K562 (cell line): ENCODE results near the gene BASP1. TPM values are rescaled to one million over a fixed set of nuclear protein-coding genes. Genes with fewer than 3 reads are reported as not detected.

ENCODE experiments used
- ATAC-seq: fragments of 200-7000 bp; cut with Tn5 transposase; 3 replicates; pipeline ENCODE4 v1.9.1; 2020; ENCODE audit warnings: moderate library complexity
- BruUV-seq: library from RNA; stranded (reverse); fragments of 400-500 nt; replicated peaks from 2 replicates; lab custom pipeline; 2021; lab: Mats Ljungman, UMichigan
- CTCF ChIA-PET: fragments of 300-600 bp; formaldehyde crosslinking; extraction: SDS; loops from one replicate; lab custom pipeline; 2021; ENCODE audit warnings: low intra/inter-chr PET ratio; lab: Yijun Ruan, JAX
- POLR2A ChIA-PET: fragments of 300-600, 350-650 bp; sonication (Branson Sonifier 250); formaldehyde crosslinking; extraction: SDS; loops from one replicate; lab custom pipeline; 2021; ENCODE audit warnings: antibody characterized with exemption, inconsistent platforms; lab: Yijun Ruan, JAX
- DNase-seq, 4 experiments: peaks; one replicate each; pipeline versions ENCODE4 v3.0.0 to v3.0.0-alpha.2; 2011 to 2018; ENCODE audit warnings: low spot score in 3 of 4, mixed read lengths in 3 of 4; ENCODE audit errors: extremely low read depth in 1 of 4
- FAIRE-seq: peaks from 2 replicates; lab custom pipeline; 2011; peaks lifted over from hg19 to GRCh38; lab: Jason Lieb, UNC
- H2AFZ ChIP-seq: 2 replicates; pipeline ENCODE4 v1.6.0; 2011; ENCODE audit warnings: low read depth, low read length, control low read depth, inconsistent platforms
- H3K27ac ChIP-seq: fragments of 200-600 bp; 3 replicates; pipeline ENCODE4 v1.8.0; 2011; ENCODE audit warnings: low read depth, mild to moderate bottlenecking, control low read depth, inconsistent platforms, low read length, moderate library complexity, mixed read lengths; ENCODE audit errors: extremely low read depth
- H3K27me3 ChIP-seq, 2 experiments: fragments of 300-600 bp in 1 of 2; 2 replicates in 1 of 2; 3 replicates in 1 of 2; pipeline versions ENCODE4 v1.6.0 to v1.8.0; 2011; ENCODE audit warnings: inconsistent platforms in 2 of 2, low read length in 2 of 2, mild to moderate bottlenecking in 1 of 2, mixed read lengths in 1 of 2, moderate library complexity in 1 of 2; ENCODE audit not compliant: control insufficient read depth in 2 of 2, insufficient read depth in 2 of 2
- H3K36me3 ChIP-seq: fragments of 300-600 bp; 3 replicates; pipeline ENCODE4 v1.8.0; 2011; ENCODE audit warnings: mild to moderate bottlenecking, low read length, inconsistent platforms; ENCODE audit not compliant: control insufficient read depth, insufficient read depth
- H3K4me1 ChIP-seq, 2 experiments: fragments of 200-600 bp in 1 of 2; replicated peaks in 1 of 2; 2 replicates in 1 of 2; 3 replicates in 1 of 2; pipeline versions ENCODE4 v1.5.1 to v1.8.0; 2011; ENCODE audit warnings: inconsistent platforms in 2 of 2, low read length in 2 of 2, mild to moderate bottlenecking in 1 of 2, mixed read lengths in 1 of 2, moderate library complexity in 1 of 2; ENCODE audit not compliant: control insufficient read depth in 2 of 2, insufficient read depth in 2 of 2
- H3K4me2 ChIP-seq: 2 replicates; pipeline ENCODE4 v1.6.1; 2011; ENCODE audit warnings: low read length, control low read depth, inconsistent platforms, mixed read lengths; ENCODE audit not compliant: insufficient read depth
- H3K4me3 ChIP-seq: fragments of 200-600 bp; sonication (generic), shearing (Covaris generic); 2 replicates; pipeline ENCODE4 v1.5.1; 2016; ENCODE audit warnings: control low read depth, inconsistent platforms
- H3K79me2 ChIP-seq: fragments of 200-600 bp; 3 replicates; pipeline ENCODE4 v1.8.0; 2011; ENCODE audit warnings: low read length, inconsistent platforms; ENCODE audit not compliant: control insufficient read depth, insufficient read depth
- H3K9ac ChIP-seq, 2 experiments: 2 replicates each; pipeline versions ENCODE4 v1.6.0 to v1.6.1; 2011; ENCODE audit warnings: low read depth in 2 of 2, low read length in 2 of 2, control low read depth in 1 of 2, inconsistent platforms in 1 of 2, mild to moderate bottlenecking in 1 of 2, mixed read lengths in 1 of 2; ENCODE audit not compliant: insufficient read depth in 1 of 2
- H3K9me1 ChIP-seq: one replicate; pipeline ENCODE4 v1.6.0; 2011; ENCODE audit warnings: inconsistent platforms, mild to moderate bottlenecking, low read length, moderate library complexity; ENCODE audit not compliant: control insufficient read depth, insufficient read depth
- H3K9me3 ChIP-seq: replicated peaks from 2 replicates; pipeline ENCODE4 v1.5.1; 2011; ENCODE audit warnings: low read depth, low read length, inconsistent platforms; ENCODE audit not compliant: control insufficient read depth, insufficient read depth
- H4K20me1 ChIP-seq: replicated peaks from 2 replicates; pipeline ENCODE4 v1.6.1; 2011; ENCODE audit warnings: low read length, inconsistent platforms, mixed read lengths; ENCODE audit not compliant: control insufficient read depth, insufficient read depth
- MYC ChIP-seq, 2 experiments: fragments of 250-450 bp in 1 of 2; sonication (Bioruptor Pico) in 1 of 2; IDR thresholded peaks; 2 replicates each; pipeline versions ENCODE4 v1.5.1 to v1.6.1; 2012 to 2021; ENCODE audit warnings: low read depth in 2 of 2, borderline replicate concordance in 1 of 2, improper control_type of control experiment in 1 of 2, low read length in 1 of 2, mild to moderate bottlenecking in 1 of 2, moderate library complexity in 1 of 2
- TCF3 ChIP-seq: sonication (generic); formaldehyde crosslinking; IDR thresholded peaks from 2 replicates; pipeline ENCODE4 v1.4.0; 2020; ENCODE audit warnings: mild to moderate bottlenecking, missing genetic modification reagents
- TGIF2 ChIP-seq: sonication (generic); formaldehyde crosslinking; IDR thresholded peaks from 2 replicates; pipeline ENCODE4 v1.8.1; 2022; ENCODE audit warnings: mild to moderate bottlenecking, missing genetic modification reagents, moderate library complexity
- THAP7 ChIP-seq: fragments of 250-450 bp; sonication (Bioruptor Pico); IDR thresholded peaks from 2 replicates; pipeline ENCODE4 v1.5.0; 2021
- ZNF133 ChIP-seq: fragments of 250-450 bp; sonication (Bioruptor Pico); IDR thresholded peaks from 2 replicates; pipeline ENCODE4 v1.4.0; 2020; ENCODE audit warnings: mild to moderate bottlenecking
- ZNF134 ChIP-seq: fragments of 250-450 bp; sonication (Bioruptor Pico); conservative IDR thresholded peaks from 2 replicates; pipeline ENCODE4 v1.4.0; 2020
- ZNF41 ChIP-seq: fragments of 250-450 bp; sonication (Bioruptor Pico); conservative IDR thresholded peaks from 2 replicates; pipeline ENCODE4 v1.4.0; 2020; ENCODE audit warnings: mild to moderate bottlenecking
- ZNF586 ChIP-seq: fragments of 450-650 bp; formaldehyde crosslinking; conservative IDR thresholded peaks from 2 replicates; pipeline ENCODE4 v1.4.0; 2020; ENCODE audit warnings: mild to moderate bottlenecking, moderate library complexity
- WGBS: fragments of 100-300 bp; shearing (Covaris generic); methylation state at CpG from one replicate; pipeline ENCODE4 v1.1.6; 2016; ENCODE audit warnings: low coverage, mixed read lengths; ENCODE audit not compliant: insufficient coverage; ENCODE audit errors: missing lambda C conversion rate; 5-methylcytosine and 5-hydroxymethylcytosine counted together
- in situ Hi-C: fragments of 300-500 bp; cut with MboI; formaldehyde crosslinking; loops from 4 replicates; pipeline ENCODE4 v1.15.0; 2018; ENCODE audit warnings: inconsistent platforms, mixed read lengths
- intact Hi-C: fragments of 100-400 bp; cut with micrococcal nuclease; formaldehyde crosslinking; loops from 2 replicates; pipeline ENCODE4 v1.14.2; 2022
- polyA plus RNA-seq, 8 experiments: library from polyadenylated mRNA; depleted of rRNA in 4 of 8; stranded (reverse) in 5 of 8; unstranded in 3 of 8; fragments of >200 nt; fragmentation: Nextera tagmentation in 2 of 8; fragmentation: Illumina TruSeq in 1 of 8; extraction: Ambion mirVana in 2 of 8; extraction: Trizol in 1 of 8; gene quantifications; 2 replicates each; pipeline versions ENCODE4 v1.2.1 to v1.2.3, GENCODE V29; 2011 to 2014; ENCODE audit warnings: inconsistent platforms in 1 of 8, missing spikeins in 1 of 8
- total RNA-seq, 7 experiments: library from RNA; depleted of rRNA in 6 of 7; stranded (reverse); fragments of >200 nt in 6 of 7; fragmentation: Illumina TruSeq in 2 of 7; extraction: Trizol in 2 of 7; gene quantifications; 2 replicates each; pipeline versions ENCODE4 v1.2.1 to v1.2.3, GENCODE V29; 2011 to 2021; ENCODE audit warnings: low replicate concordance in 1 of 7
- TF ChIP-seq, protein P1 (sequence below): fragments of 450-650 bp; IDR thresholded peaks from 2 replicates; pipeline ENCODE4 v1.6.1; 2018; ENCODE audit not compliant: partially characterized antibody
- TF ChIP-seq, protein P2 (sequence below): fragments of 450-650 bp; IDR thresholded peaks from 2 replicates; pipeline ENCODE4 v1.6.1; 2016; ENCODE audit warnings: low read depth, mild to moderate bottlenecking, moderate library complexity

Gene BASP1
- total and polyA plus RNA-seq, 9 of the 15 experiments (the other 6 are each of a cell fraction or from before 2014, with no cell fraction given) = 0.22 TPM; not detected in 8

DNA sequence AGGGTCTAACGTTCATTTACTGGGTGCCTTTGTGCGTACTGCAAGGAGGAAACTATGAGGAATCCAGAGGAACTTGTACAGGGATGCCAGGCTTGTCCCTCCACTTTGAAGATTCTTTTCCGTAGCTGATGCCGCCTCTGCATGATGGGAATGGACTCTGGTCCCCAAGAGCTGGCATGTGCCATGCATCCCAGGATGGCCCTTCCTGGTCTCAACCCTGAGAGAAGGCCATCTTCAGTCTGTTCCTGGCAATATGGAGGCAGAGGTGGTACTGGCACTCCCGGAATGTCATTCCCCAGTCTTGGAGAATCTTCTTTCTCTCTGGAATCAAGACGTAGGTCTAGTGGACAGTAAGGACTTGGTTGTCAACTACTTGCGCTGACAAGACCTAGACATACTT is 61.5 kb downstream of the BASP1 start (continued):
- TF ChIP-seq, protein P1, sequence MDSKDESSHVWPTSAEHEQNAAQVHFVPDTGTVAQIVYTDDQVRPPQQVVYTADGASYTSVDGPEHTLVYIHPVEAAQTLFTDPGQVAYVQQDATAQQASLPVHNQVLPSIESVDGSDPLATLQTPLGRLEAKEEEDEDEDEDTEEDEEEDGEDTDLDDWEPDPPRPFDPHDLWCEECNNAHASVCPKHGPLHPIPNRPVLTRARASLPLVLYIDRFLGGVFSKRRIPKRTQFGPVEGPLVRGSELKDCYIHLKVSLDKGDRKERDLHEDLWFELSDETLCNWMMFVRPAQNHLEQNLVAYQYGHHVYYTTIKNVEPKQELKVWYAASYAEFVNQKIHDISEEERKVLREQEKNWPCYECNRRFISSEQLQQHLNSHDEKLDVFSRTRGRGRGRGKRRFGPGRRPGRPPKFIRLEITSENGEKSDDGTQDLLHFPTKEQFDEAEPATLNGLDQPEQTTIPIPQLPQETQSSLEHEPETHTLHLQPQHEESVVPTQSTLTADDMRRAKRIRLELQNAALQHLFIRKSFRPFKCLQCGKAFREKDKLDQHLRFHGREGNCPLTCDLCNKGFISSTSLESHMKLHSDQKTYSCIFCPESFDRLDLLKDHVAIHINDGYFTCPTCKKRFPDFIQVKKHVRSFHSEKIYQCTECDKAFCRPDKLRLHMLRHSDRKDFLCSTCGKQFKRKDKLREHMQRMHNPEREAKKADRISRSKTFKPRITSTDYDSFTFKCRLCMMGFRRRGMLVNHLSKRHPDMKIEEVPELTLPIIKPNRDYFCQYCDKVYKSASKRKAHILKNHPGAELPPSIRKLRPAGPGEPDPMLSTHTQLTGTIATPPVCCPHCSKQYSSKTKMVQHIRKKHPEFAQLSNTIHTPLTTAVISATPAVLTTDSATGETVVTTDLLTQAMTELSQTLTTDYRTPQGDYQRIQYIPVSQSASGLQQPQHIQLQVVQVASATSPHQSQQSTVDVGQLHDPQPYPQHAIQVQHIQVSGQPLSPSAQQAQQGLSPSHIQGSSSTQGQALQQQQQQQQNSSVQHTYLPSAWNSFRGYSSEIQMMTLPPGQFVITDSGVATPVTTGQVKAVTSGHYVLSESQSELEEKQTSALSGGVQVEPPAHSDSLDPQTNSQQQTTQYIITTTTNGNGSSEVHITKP = no peak

GRCh38 chr5:17279487-17279886 is 62.1 kb downstream of the BASP1 start:
- Histone ChIP-seq H2AFZ (no peak overlapping the region), H3K27me3 (peaks cover 0 to 17% of the 10 kb centered on the region in 2 experiments; a peak in 2 of 5 replicates), H4K20me1 (no peaks in the 10 kb centered on the region), H3K4me1 (peaks cover 0 to 7% of the 10 kb centered on the region in 2 experiments; a peak in 1 of 5 replicates), H3K36me3 (no peaks in the 10 kb centered on the region), H3K79me2 (no peaks in the 10 kb centered on the region), H3K9me1 (no peaks in the 10 kb centered on the region), H3K4me2 (no peak overlapping the region), H3K4me3 (no peak overlapping the region), H3K9me3 (no peaks in the 10 kb centered on the region), H3K9ac (no peak overlapping the region)
- ATAC-seq (no peak), FAIRE-seq (no peak), DNase-seq (no peak)
- in situ Hi-C loops (no loop called here), intact Hi-C loops (no loop called here)
- WGBS = 0% methylated on average over 2 of the region's 2 CpGs
- POLR2A ChIA-PET = no interaction called here
- TF ChIP-seq MYC (IDR thresholded peaks at IDR 0.05; ENCODE audit: low read depth, low read length) = no peak
- no peak for TF ChIP-seq MYC (CRISPR knock-in tag; IDR thresholded peaks at IDR 0.05; ENCODE audit: borderline replicate concordance, low read depth)
- TF ChIP-seq ZNF586 (CRISPR knock-in tag) = no peak
- TF ChIP-seq, protein P2, sequence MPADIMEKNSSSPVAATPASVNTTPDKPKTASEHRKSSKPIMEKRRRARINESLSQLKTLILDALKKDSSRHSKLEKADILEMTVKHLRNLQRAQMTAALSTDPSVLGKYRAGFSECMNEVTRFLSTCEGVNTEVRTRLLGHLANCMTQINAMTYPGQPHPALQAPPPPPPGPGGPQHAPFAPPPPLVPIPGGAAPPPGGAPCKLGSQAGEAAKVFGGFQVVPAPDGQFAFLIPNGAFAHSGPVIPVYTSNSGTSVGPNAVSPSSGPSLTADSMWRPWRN = no peak
- no peak for TF ChIP-seq TCF3 (CRISPR knock-in tag)
- TF ChIP-seq ZNF134 (CRISPR knock-in tag) = no peak
- no peak for TF ChIP-seq ZNF41 (CRISPR knock-in tag)
- TF ChIP-seq ZNF133 (CRISPR knock-in tag) = no peak
- TF ChIP-seq TGIF2 (CRISPR knock-in tag) = no peak
- TF ChIP-seq THAP7 (CRISPR knock-in tag) = no peak
- TF ChIP-seq, all 486 proteins: peak for 0
- no TSS peak for BruUV-seq
- CTCF ChIA-PET = no interaction called here
- no peak overlapping the region for H3K27ac ChIP-seq
